LHCN-M2 (cell line): ENCODE results near the gene CASP14. TPM values are rescaled to one million over a fixed set of nuclear protein-coding genes. Genes with fewer than 3 reads are reported as not detected.
"Not testable (repeated sequence)": the region's sequence is repeated elsewhere in the genome, so short reads cannot be mapped to it uniquely, and the experiment has no call there.

Source experiments
- DNase-seq: peaks from one replicate; pipeline ENCODE4 v3.0.0-alpha.2; 2012; ENCODE audit warnings: low read depth
- total RNA-seq: library from RNA; depleted of rRNA; stranded (reverse); fragments of >200 nt; gene quantifications from 2 replicates; pipeline ENCODE4 v1.2.3, GENCODE V29; 2014

CASP14 gene
- total RNA-seq, 1 experiment from 2014 or later: not detected

GRCh38 chr19:15072930-15073647, 23.8 kb downstream of the CASP14 start:
- DNase-seq: no peak

- DNase-seq: no peak
Measured at GRCh38 chr19:15074371-15074770, 25.1 kb downstream of the CASP14 start.

- DNase-seq: no peak
Measured at GRCh38 chr19:15075806-15076205, 26.5 kb downstream of the CASP14 start.

GRCh38 chr19:15080002-15080401, 30.7 kb downstream of the CASP14 start:
- peak; percentile 4 for DNase-seq

- DNase-seq: no peak
Measured at GRCh38 chr19:15081911-15082310, 32.6 kb downstream of the CASP14 start, which contains the start of gene OR1I1. Gene OR1I1, plus strand, starts transcription at chr19:15082211. Its CDS starts 4,855 bp downstream, at chr19:15087066.

- no peak for DNase-seq
Measured at GRCh38 chr19:15087182-15087581, 37.9 kb downstream of the CASP14 start.

- DNase-seq: peak; percentile 63
Measured at GRCh38 chr19:15091918-15092753, 42.9 kb downstream of the CASP14 start.

- DNase-seq: no peak
Measured at GRCh38 chr19:15093001-15093400, 43.7 kb downstream of the CASP14 start.

GRCh38 chr19:15096223-15096622, 46.9 kb downstream of the CASP14 start:
- no peak for DNase-seq

- not testable (repeated sequence) for DNase-seq
Measured at GRCh38 chr19:15097980-15098379, 48.7 kb downstream of the CASP14 start.

- DNase-seq: no peak
Measured at GRCh38 chr19:15098460-15098859, 49.2 kb downstream of the CASP14 start.

GRCh38 chr19:15099017-15099582, 49.8 kb downstream of the CASP14 start:
- DNase-seq: no peak

GRCh38 chr19:15101479-15102082, 52.3 kb downstream of the CASP14 start:
- peak; percentile 49 for DNase-seq

GRCh38 chr19:15104003-15104402, 54.7 kb downstream of the CASP14 start:
- DNase-seq: no peak

- no peak for DNase-seq
Measured at GRCh38 chr19:15104411-15104810, 55.1 kb downstream of the CASP14 start.

- no peak for DNase-seq
Measured at GRCh38 chr19:15105044-15105443, 55.8 kb downstream of the CASP14 start.

- peak; percentile 76 for DNase-seq
Measured at GRCh38 chr19:15107061-15108010, 58.1 kb downstream of the CASP14 start, which contains the start of gene SYDE1. Gene SYDE1, plus strand, starts transcription at chr19:15107401. Its CDS starts 33 bp downstream, at chr19:15107434.
